GM12878 (cell line): ENCODE data around the gene GINS2. TPM values are rescaled to one million over a fixed set of nuclear protein-coding genes. Genes with fewer than 3 reads are reported as not detected.
A peak's percentile ranks its signal among the peaks of the same experiment; 100 is the strongest.

Source experiments
- ATAC-seq: fragments of 200-7000 bp; cut with Tn5 transposase; 3 replicates; pipeline ENCODE4 v1.9.1; 2020; ENCODE audit warnings: mild to moderate bottlenecking, moderate library complexity
- BruUV-seq: library from RNA; stranded (reverse); fragments of 400-500 nt; replicated peaks from 2 replicates; lab custom pipeline; 2021; lab: Mats Ljungman, UMichigan
- CTCF ChIA-PET: fragments of 300-600 bp; sonication (Branson Sonifier 250); formaldehyde crosslinking; extraction: SDS; loops from one replicate; lab custom pipeline; 2021; ENCODE audit warnings: inconsistent platforms; lab: Yijun Ruan, JAX
- POLR2A ChIA-PET: fragments of 350-600 bp; formaldehyde crosslinking; extraction: SDS; loops from one replicate; lab custom pipeline; 2021; ENCODE audit warnings: inconsistent platforms; lab: Charles Lee
- RAD21 ChIA-PET: fragments of 300-600 bp; sonication (Branson Sonifier 250); formaldehyde crosslinking; loops from one replicate; lab custom pipeline; 2023; ENCODE audit warnings: antibody characterized with exemption; ENCODE audit not compliant: unreplicated experiment; lab: Charles Lee
- SMC1A ChIA-PET: fragments of 300-600 bp; sonication (Branson Sonifier 250); formaldehyde crosslinking; loops from one replicate; lab custom pipeline; 2023; ENCODE audit not compliant: unreplicated experiment, uncharacterized antibody; lab: Charles Lee
- DNase-seq: peaks from one replicate; pipeline ENCODE4 v3.0.0-alpha.2; 2011; ENCODE audit warnings: low read depth, low spot score
- FAIRE-seq: peaks from 3 replicates; lab custom pipeline; 2011; peaks lifted over from hg19 to GRCh38; lab: Jason Lieb, UNC
- H2AFZ ChIP-seq: 2 replicates; pipeline ENCODE4 v1.6.0; 2011; ENCODE audit warnings: low read depth, low read length, control low read depth; ENCODE audit not compliant: control insufficient read depth
- H3K27ac ChIP-seq: 2 replicates; pipeline ENCODE4 v1.5.1; 2011; ENCODE audit warnings: control low read depth; ENCODE audit not compliant: control insufficient read depth, insufficient read depth
- H3K27me3 ChIP-seq, 2 experiments: replicated peaks in 1 of 2; 2 replicates each; pipeline versions ENCODE4 v1.6.0 to v1.6.1; 2011; ENCODE audit warnings: low read length in 1 of 2; ENCODE audit not compliant: control insufficient read depth in 2 of 2, insufficient read depth in 2 of 2
- H3K36me3 ChIP-seq, 2 experiments: 2 replicates each; pipeline ENCODE4 v1.5.1; 2011; ENCODE audit warnings: low read length in 1 of 2; ENCODE audit not compliant: control insufficient read depth in 2 of 2, insufficient read depth in 2 of 2
- H3K4me1 ChIP-seq: 2 replicates; pipeline ENCODE4 v1.6.1; 2011; ENCODE audit warnings: mild to moderate bottlenecking, low read length, moderate library complexity, mixed read lengths; ENCODE audit not compliant: control insufficient read depth, insufficient read depth
- H3K4me2 ChIP-seq: 2 replicates; pipeline ENCODE4 v1.6.0; 2011; ENCODE audit warnings: control low read depth; ENCODE audit not compliant: control insufficient read depth, insufficient read depth
- H3K4me3 ChIP-seq: fragments of 200-600 bp; sonication (generic); 2 replicates; pipeline ENCODE4 v1.5.1; 2016
- H3K79me2 ChIP-seq: 2 replicates; pipeline ENCODE4 v1.6.0; 2011; ENCODE audit warnings: low read length; ENCODE audit not compliant: control insufficient read depth, insufficient read depth
- H3K9ac ChIP-seq: 2 replicates; pipeline ENCODE4 v1.8.0; 2011; ENCODE audit warnings: low read length, control low read depth, mixed read lengths; ENCODE audit not compliant: control insufficient read depth, insufficient read depth
- H3K9me3 ChIP-seq: replicated peaks from 3 replicates; pipeline ENCODE4 v1.5.1; 2011; ENCODE audit warnings: mild to moderate bottlenecking, low read length; ENCODE audit not compliant: control insufficient read depth, insufficient read depth
- H4K20me1 ChIP-seq: 2 replicates; pipeline ENCODE4 v1.6.0; 2011; ENCODE audit not compliant: control insufficient read depth, insufficient read depth
- ATF7 ChIP-seq: fragments of 450-650 bp; IDR thresholded peaks from 2 replicates; pipeline ENCODE4 v1.6.1; 2016; ENCODE audit warnings: low read depth, mild to moderate bottlenecking
- EED ChIP-seq: sonication (generic); IDR thresholded peaks from 2 replicates; pipeline ENCODE4 v1.6.1; 2016; ENCODE audit warnings: antibody characterized with exemption, low read depth
- HCFC1 ChIP-seq: fragments of 150-350 bp; IDR thresholded peaks from 2 replicates; pipeline ENCODE4 v1.6.1; 2014; ENCODE audit warnings: low read length
- NFXL1 ChIP-seq: fragments of 450-650 bp; IDR thresholded peaks from 2 replicates; pipeline ENCODE4 v1.6.1; 2017; ENCODE audit warnings: antibody characterized with exemption, mild to moderate bottlenecking, borderline replicate concordance
- RCOR1 ChIP-seq: conservative IDR thresholded peaks from 2 replicates; pipeline ENCODE4 v1.6.1; 2012; ENCODE audit warnings: low read depth, low read length, improper control_type of control experiment
- WGBS: methylation state at CpG from one replicate; pipeline ENCODE4 v1.1.6; 2016; ENCODE audit warnings: low lambda C conversion rate; ENCODE audit not compliant: insufficient replicate concordance, insufficient coverage; ENCODE audit errors: missing lambda C conversion rate; 5-methylcytosine and 5-hydroxymethylcytosine counted together
- in situ Hi-C: fragments of 300-500 bp; cut with MboI; formaldehyde crosslinking; loops from 9 replicates; pipeline ENCODE4 v1.14.3; 2018; ENCODE audit warnings: mixed read lengths
- intact Hi-C: fragments of 100-400 bp; cut with micrococcal nuclease; formaldehyde crosslinking; loops from one replicate; pipeline ENCODE4 v1.14.2; 2022; ENCODE audit not compliant: unreplicated experiment
- polyA plus RNA-seq, 11 experiments: library from polyadenylated mRNA; depleted of rRNA in 4 of 11; unstranded in 6 of 11; stranded (reverse) in 5 of 11; fragments of >200 nt; fragmentation: Nextera tagmentation in 4 of 11; fragmentation: Illumina TruSeq in 1 of 11; extraction: Ambion mirVana in 4 of 11; extraction: Trizol in 1 of 11; gene quantifications; 1 replicate in 1 of 11; 2 replicates in 10 of 11; pipeline versions ENCODE4 v1.2.1 to v1.2.3, GENCODE V29; 2011 to 2016; ENCODE audit warnings: inconsistent platforms in 2 of 11, missing spikeins in 2 of 11, low read depth in 1 of 11
- total RNA-seq, 4 experiments: library from RNA; depleted of rRNA in 3 of 4; stranded (reverse); fragments of >200 nt in 3 of 4; fragmentation: Illumina TruSeq in 1 of 4; extraction: Trizol in 1 of 4; gene quantifications; 2 replicates each; pipeline versions ENCODE4 v1.2.1 to v1.2.3, GENCODE V29; 2013 to 2021
- TF ChIP-seq, protein P1 (sequence below): IDR thresholded peaks from 2 replicates; pipeline ENCODE4 v1.6.1; 2012; ENCODE audit warnings: low read length, inconsistent platforms
- TF ChIP-seq, protein P2 (sequence below): fragments of 450-650 bp; IDR thresholded peaks from 2 replicates; pipeline ENCODE4 v1.6.1; 2018; ENCODE audit warnings: borderline replicate concordance, mild to moderate bottlenecking; ENCODE audit not compliant: partially characterized antibody
- TF ChIP-seq, protein P3 (sequence below): IDR thresholded peaks from 2 replicates; pipeline ENCODE4 v1.6.1; 2011; ENCODE audit warnings: borderline replicate concordance, low read depth, mild to moderate bottlenecking, moderate library complexity, low read length; ENCODE audit not compliant: insufficient read depth, poor library complexity, severe bottlenecking

Gene GINS2
- total and polyA plus RNA-seq, 10 of the 15 experiments (the other 5 are each of a cell fraction or from before 2014, with no cell fraction given), result 42.7 to 90.8 (median 57.0) TPM

GRCh38 chr16:85706449-85707034 lies 17.8 kb upstream of the GINS2 start:
- SMC1A ChIA-PET, result no interaction called here

DNA sequence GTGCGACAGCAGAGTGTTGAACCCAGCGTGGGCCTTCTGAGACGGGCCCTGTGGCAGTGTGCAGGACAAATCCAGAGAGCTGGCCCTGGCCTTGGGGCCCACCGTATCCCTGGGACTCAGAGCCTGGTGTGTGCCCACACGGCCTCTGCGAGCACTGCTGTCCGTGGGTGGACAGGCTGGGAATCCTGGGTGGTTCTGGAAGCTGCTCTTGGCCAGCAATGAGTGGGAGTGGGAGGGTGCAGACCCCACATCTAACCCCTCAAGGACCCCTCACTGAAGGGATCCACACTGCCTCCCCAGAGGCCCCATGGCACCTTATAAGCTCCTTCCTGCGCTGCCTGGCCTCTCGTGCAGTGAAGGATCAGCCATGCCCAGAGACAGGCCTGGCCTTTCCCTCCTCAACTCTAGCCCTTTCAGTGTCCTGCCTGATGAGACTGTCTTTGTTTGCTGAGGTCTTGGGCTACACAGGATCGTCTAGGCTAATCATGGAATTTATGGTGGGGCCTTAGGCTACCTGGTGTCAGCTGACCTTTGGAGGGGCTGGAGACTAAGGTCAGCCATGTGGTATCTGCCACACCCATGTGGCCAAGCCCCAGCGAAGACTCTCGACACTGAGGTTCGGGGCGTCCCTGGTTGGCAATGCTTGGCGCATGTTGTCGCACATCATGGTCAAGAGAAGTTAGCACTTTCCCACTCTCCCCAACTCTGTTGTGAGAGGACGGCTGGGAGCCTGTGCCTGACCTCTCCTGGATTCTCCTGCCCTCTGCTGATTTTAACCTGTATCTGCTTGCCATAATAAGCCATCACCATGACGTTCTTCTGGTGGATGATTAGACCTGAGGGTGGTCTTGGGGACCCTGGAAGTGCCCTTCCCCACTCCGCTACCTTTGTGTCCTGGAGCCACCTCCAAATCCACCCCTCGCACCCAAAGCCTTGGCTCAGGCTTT lies 16.4 kb upstream of the GINS2 start:
- H3K27ac ChIP-seq, result no peak overlapping the region
- H4K20me1 ChIP-seq, result no peaks in the 10 kb centered on the region
- no peak for ATAC-seq
- POLR2A ChIA-PET, result no interaction called here
- H2AFZ ChIP-seq, result no peak overlapping the region
- no TSS peak for BruUV-seq
- no peak for FAIRE-seq
- no peaks in the 10 kb centered on the region for H3K9me3 ChIP-seq
- DNase-seq, result no peak
- no peaks in the 10 kb centered on the region for H3K27me3 ChIP-seq
- intact Hi-C loops (no loop called here), in situ Hi-C loops (no loop called here)
- SMC1A ChIA-PET, result no interaction called here
- no peaks in the 10 kb centered on the region for H3K36me3 ChIP-seq
- 77% methylated on average over 20 of the region's 20 CpGs for WGBS
- H3K4me3 ChIP-seq, result no peak overlapping the region
- H3K9ac ChIP-seq, result no peak overlapping the region
- H3K79me2 ChIP-seq, result no peaks in the 10 kb centered on the region
- RAD21 ChIA-PET, result interaction anchor here (0.7 kb wide), 1 partner anchor 23 kb away, joined by 3 read pairs; no protein-coding TSS in a partner anchor
- CTCF ChIA-PET, result no interaction called here
- H3K4me2 ChIP-seq, result no peak overlapping the region
- H3K4me1 ChIP-seq, result no peaks in the 10 kb centered on the region
- TF ChIP-seq EED, result no peak
- TF ChIP-seq, protein P1, sequence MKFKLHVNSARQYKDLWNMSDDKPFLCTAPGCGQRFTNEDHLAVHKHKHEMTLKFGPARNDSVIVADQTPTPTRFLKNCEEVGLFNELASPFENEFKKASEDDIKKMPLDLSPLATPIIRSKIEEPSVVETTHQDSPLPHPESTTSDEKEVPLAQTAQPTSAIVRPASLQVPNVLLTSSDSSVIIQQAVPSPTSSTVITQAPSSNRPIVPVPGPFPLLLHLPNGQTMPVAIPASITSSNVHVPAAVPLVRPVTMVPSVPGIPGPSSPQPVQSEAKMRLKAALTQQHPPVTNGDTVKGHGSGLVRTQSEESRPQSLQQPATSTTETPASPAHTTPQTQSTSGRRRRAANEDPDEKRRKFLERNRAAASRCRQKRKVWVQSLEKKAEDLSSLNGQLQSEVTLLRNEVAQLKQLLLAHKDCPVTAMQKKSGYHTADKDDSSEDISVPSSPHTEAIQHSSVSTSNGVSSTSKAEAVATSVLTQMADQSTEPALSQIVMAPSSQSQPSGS, result no peak
- TF ChIP-seq, protein P2, sequence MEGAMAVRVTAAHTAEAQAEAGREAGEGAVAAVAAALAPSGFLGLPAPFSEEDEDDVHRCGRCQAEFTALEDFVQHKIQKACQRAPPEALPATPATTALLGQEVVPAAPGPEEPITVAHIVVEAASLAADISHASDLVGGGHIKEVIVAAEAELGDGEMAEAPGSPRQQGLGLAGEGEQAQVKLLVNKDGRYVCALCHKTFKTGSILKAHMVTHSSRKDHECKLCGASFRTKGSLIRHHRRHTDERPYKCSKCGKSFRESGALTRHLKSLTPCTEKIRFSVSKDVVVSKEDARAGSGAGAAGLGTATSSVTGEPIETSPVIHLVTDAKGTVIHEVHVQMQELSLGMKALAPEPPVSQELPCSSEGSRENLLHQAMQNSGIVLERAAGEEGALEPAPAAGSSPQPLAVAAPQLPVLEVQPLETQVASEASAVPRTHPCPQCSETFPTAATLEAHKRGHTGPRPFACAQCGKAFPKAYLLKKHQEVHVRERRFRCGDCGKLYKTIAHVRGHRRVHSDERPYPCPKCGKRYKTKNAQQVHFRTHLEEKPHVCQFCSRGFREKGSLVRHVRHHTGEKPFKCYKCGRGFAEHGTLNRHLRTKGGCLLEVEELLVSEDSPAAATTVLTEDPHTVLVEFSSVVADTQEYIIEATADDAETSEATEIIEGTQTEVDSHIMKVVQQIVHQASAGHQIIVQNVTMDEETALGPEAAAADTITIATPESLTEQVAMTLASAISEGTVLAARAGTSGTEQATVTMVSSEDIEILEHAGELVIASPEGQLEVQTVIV, result no peak
- no peak for TF ChIP-seq HCFC1
- no peak for TF ChIP-seq RCOR1

More at GRCh38 chr16:85706449-85707034, 17.8 kb upstream of the GINS2 start:
- Histone ChIP-seq H2AFZ (no peak overlapping the region), H3K27ac (no peak overlapping the region), H3K9me3 (no peaks in the 10 kb centered on the region), H3K4me3 (no peak overlapping the region), H3K4me1 (no peaks in the 10 kb centered on the region), H3K9ac (no peak overlapping the region), H3K27me3 (no peaks in the 10 kb centered on the region), H3K79me2 (no peaks in the 10 kb centered on the region), H3K4me2 (no peak overlapping the region), H3K36me3 (no peaks in the 10 kb centered on the region), H4K20me1 (no peaks in the 10 kb centered on the region)
- WGBS, result 75% methylated on average over 8 of the region's 11 CpGs
- ChIA-PET RAD21 (no interaction called here), POLR2A (no interaction called here), CTCF (no interaction called here)
- ATAC-seq, result no peak
- FAIRE-seq, result no peak
- BruUV-seq, result no TSS peak
- in situ Hi-C loops (no loop called here), intact Hi-C loops (no loop called here)
- TF ChIP-seq NFXL1 (no peak), ATF7 (no peak)
- TF ChIP-seq, protein P3, sequence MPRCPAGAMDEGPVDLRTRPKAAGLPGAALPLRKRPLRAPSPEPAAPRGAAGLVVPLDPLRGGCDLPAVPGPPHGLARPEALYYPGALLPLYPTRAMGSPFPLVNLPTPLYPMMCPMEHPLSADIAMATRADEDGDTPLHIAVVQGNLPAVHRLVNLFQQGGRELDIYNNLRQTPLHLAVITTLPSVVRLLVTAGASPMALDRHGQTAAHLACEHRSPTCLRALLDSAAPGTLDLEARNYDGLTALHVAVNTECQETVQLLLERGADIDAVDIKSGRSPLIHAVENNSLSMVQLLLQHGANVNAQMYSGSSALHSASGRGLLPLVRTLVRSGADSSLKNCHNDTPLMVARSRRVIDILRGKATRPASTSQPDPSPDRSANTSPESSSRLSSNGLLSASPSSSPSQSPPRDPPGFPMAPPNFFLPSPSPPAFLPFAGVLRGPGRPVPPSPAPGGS, result peak; percentile 61
- DNase-seq, result no peak
